Esophagus squamous epithelium (tissue), 5 donors: ENCODE measurements around the gene LRRC28. TPM values are rescaled to one million over a fixed set of nuclear protein-coding genes. Genes with fewer than 3 reads are reported as not detected.

Source experiments
- DNase-seq: peaks from one replicate; lab custom pipeline; 2025; lab: John Stamatoyannopoulos, UW
- H3K27ac ChIP-seq, 4 donors: fragments of 200-600 bp; sonication (generic); one replicate each; pipeline ENCODE4 v1.5.1; 2016 to 2019; ENCODE audit warnings: mild to moderate bottlenecking in 1 of 4
- H3K27me3 ChIP-seq, 4 donors: fragments of 200-600 bp; sonication (generic); 1 replicate in 3 of 4; 2 replicates in 1 of 4; pipeline versions ENCODE4 v1.5.1 to v1.6.0; 2017 to 2021; ENCODE audit warnings: antibody characterized with exemption in 1 of 4
- H3K36me3 ChIP-seq, 3 donors: fragments of 200-600 bp; sonication (generic); one replicate each; pipeline ENCODE4 v1.5.1; 2016 to 2019
- H3K4me1 ChIP-seq, 3 donors: fragments of 200-600 bp; sonication (generic); one replicate each; pipeline ENCODE4 v1.5.1; 2017 to 2019
- H3K4me3 ChIP-seq, 4 donors: fragments of 200-600 bp; sonication (generic); 1 replicate in 3 of 4; 2 replicates in 1 of 4; pipeline ENCODE4 v1.5.1; 2016 to 2019; ENCODE audit warnings: mild to moderate bottlenecking in 2 of 4, moderate library complexity in 1 of 4
- H3K9me3 ChIP-seq, 3 donors: fragments of 200-600 bp; sonication (generic); one replicate each; pipeline ENCODE4 v1.5.1; 2016 to 2019
- CTCF ChIP-seq, 6 experiments: fragments of 450-650 bp in 4 of 6; fragments of 200-600 bp in 2 of 6; sonication (generic) in 2 of 6; IDR thresholded peaks; one replicate each; pipeline ENCODE4 v1.5.1; 2016 to 2019; ENCODE audit warnings: antibody characterized with exemption in 6 of 6, mild to moderate bottlenecking in 4 of 6, moderate library complexity in 4 of 6
- POLR2A ChIP-seq, 4 donors: fragments of 450-650 bp; IDR thresholded peaks; one replicate each; pipeline ENCODE4 v1.6.1; 2017; ENCODE audit warnings: antibody characterized with exemption in 4 of 4, mild to moderate bottlenecking in 4 of 4, moderate library complexity in 3 of 4
- WGBS, 2 donors: methylation state at CpG; one replicate each; pipeline ENCODE4 v1.1.5; 2018; 5-methylcytosine and 5-hydroxymethylcytosine counted together
- intact Hi-C: fragments of 100-400 bp; cut with DNase I; formaldehyde crosslinking; loops from one replicate; pipeline ENCODE4 v1.15.0; 2022
- total RNA-seq, 4 donors: library from RNA; depleted of rRNA; stranded (reverse); fragments of >200 nt; gene quantifications; one replicate each; pipeline ENCODE4 v1.1.0, GENCODE V29; 2016
- donor health status: DM: yes; HTN: yes; CAD: no.

The LRRC28 gene
- total RNA-seq, 4 donors from 2014 or later: 31.7 to 41.7 (median 34.6) TPM

GRCh38 chr15:99432271-99433025 lies 181.2 kb downstream of the LRRC28 start:
- no peak for DNase-seq
- Histone ChIP-seq H3K9me3 (no peaks in the 10 kb centered on the region), H3K36me3 (no peaks in the 10 kb centered on the region), H3K27ac (peak overlapping the region in 2 of 4 donors; percentile 35 to 49), H3K27me3 (no peaks in the 10 kb centered on the region), H3K4me1 (peaks cover 37 to 66% (median 46%) of the 10 kb centered on the region in 3 donors), H3K4me3 (no peak overlapping the region)
- intact Hi-C loops: no loop called here
- WGBS, 2 donors: 78 to 90% methylated on average over 8 to 10 of the region's 15 CpGs
- TF ChIP-seq POLR2A (IDR thresholded peaks at IDR 0.05): no peak
- TF ChIP-seq CTCF (IDR thresholded peaks at IDR 0.05): no peak

- Histone ChIP-seq H3K27me3 (no peaks in the 10 kb centered on the region), H3K27ac (peak overlapping the region in 3 of 4 donors; percentile 19 to 49 (median 35)), H3K36me3 (no peaks in the 10 kb centered on the region), H3K4me3 (no peak overlapping the region), H3K9me3 (no peaks in the 10 kb centered on the region), H3K4me1 (peaks cover 37 to 74% (median 54%) of the 10 kb centered on the region in 3 donors)
- 29% methylated on average over 6 of the region's 14 CpGs; no CpG with 5 or more reads in 1 of the 2 donors for WGBS, 2 donors
- TF ChIP-seq POLR2A (IDR thresholded peaks at IDR 0.05) (no peak), CTCF (IDR thresholded peaks at IDR 0.05) (no peak)
- intact Hi-C loops: no loop called here
- no peak for DNase-seq
Measured at GRCh38 chr15:99433026-99433756, 181.9 kb downstream of the LRRC28 start.

GRCh38 chr15:99433757-99434450 lies 182.6 kb downstream of the LRRC28 start:
- no peaks in the 10 kb centered on the region for H3K9me3 ChIP-seq
- DNase-seq: no peak
- peaks cover 37 to 81% (median 55%) of the 10 kb centered on the region in 3 donors for H3K4me1 ChIP-seq
- H3K4me3 ChIP-seq: peak overlapping the region in 1 of 4 donors; percentile 46
- no peaks in the 10 kb centered on the region for H3K36me3 ChIP-seq
- H3K27ac ChIP-seq: peak overlapping the region; percentile 73 to 82 (median 77)
- no peaks in the 10 kb centered on the region for H3K27me3 ChIP-seq
- WGBS, 2 donors: 59 to 80% methylated on average over 3 to 16 of the region's 21 CpGs
- intact Hi-C loops: no loop called here
- TF ChIP-seq POLR2A (IDR thresholded peaks at IDR 0.05) (no peak), CTCF (IDR thresholded peaks at IDR 0.05) (no peak)

GRCh38 chr15:99434506-99435112 lies 183.3 kb downstream of the LRRC28 start:
- Histone ChIP-seq H3K27ac (peak overlapping the region; percentile 73 to 82 (median 77)), H3K36me3 (no peaks in the 10 kb centered on the region), H3K9me3 (no peaks in the 10 kb centered on the region), H3K27me3 (no peaks in the 10 kb centered on the region), H3K4me1 (peaks cover 37 to 84% (median 55%) of the 10 kb centered on the region in 3 donors), H3K4me3 (peak overlapping the region in 3 of 4 donors; percentile 19 to 46 (median 25))
- no peak for DNase-seq
- intact Hi-C loops: no loop called here
- TF ChIP-seq CTCF (IDR thresholded peaks at IDR 0.05) (no peak), POLR2A (IDR thresholded peaks at IDR 0.05) (no peak)
- 14 to 54% methylated on average over 3 to 11 of the region's 24 CpGs for WGBS, 2 donors
